Anterior cingulate cortex (tissue), 58 donors: ENCODE results near the gene SLC24A3.

Source experiments
- DNase-seq, 58 donors: peaks; one replicate each; lab custom pipeline; 2025; lab: John Stamatoyannopoulos, UW

The SLC24A3 gene

DNA sequence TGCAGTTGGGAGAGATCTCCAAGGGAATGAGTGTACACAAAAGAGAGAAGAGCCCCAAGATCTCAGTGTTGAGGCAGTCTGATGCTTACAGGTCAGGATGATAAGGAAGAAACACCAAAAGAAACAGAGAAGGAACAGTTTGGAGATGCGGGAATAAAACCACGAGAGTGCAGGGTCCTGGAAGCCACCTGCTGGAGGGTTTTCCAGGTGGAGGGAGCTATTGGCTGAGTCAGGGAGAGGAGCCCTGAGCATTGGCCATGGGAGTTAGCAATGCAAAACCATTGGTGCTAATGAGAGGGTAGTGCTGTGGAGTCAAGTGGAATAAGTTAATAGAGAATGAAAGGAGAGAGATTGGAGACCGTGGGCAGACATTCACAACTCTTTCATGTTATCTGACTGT, 506.4 kb downstream of the SLC24A3 start:
- no peak for DNase-seq

DNA sequence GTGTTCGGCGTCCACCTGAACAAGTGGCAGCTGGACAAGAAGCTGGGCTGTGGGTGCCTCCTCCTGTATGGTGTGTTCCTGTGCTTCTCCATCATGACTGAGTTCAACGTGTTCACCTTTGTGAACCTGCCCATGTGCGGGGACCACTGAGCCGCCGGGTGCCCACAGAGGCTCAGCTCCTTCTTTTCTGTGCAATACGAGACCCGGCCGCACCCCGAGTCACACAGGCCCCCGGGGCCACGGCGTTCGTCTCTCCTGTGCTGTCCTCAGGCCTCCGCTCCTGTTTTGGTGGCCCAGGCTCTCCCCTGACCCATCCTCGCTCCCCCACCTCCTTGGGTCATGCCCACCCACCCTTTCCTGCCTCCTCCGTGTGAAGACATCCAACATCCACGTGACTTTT, 508.5 kb downstream of the SLC24A3 start:
- no peak for DNase-seq

DNA sequence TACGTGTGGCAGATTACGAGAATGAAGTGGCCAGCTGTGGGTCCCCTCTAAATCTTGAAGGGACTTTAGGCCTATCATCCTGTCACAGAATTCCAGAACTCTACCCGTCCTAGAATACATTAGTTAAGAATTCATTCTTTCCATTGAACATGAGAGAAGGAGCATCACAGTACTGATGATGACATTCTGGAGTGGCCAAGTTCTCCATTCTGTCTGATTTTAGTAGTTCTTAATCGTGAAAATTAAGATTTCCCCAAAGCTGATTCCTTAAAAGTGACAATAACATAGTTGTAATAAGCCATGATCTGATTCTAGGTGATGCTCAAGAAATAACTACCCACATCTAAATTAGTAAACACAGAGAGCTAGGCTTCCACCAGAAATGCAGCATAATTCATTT, 510.6 kb downstream of the SLC24A3 start:
- no peak for DNase-seq

DNA sequence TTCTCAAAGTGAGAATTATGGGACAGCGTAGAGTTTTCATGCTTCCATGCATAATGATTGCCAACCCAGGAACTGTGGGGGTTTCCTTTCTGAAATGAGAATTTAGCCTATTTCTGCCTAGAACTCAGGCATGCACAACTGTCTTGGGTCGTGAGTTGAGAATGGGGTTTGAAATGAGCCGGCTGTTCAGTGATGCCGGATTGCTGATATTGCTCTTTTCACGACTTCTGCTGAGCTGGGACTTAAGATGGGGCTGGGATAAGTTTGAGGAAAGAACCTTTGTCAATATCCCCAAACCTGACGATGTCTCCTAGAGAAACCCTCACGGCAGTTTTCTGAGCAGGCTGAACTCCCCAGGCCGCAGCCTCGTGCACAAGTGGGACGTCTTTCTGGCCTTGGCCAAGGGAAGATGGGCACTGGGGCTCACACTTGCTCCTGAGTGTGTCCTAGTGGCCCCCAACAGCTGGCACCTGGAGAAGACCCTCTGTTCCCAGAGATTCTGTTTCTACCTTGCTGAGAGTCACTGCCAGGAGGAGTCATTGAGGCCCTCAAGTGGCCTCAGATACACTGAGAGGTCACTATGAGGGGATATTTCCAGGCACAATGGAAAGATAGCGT, 511.5 kb downstream of the SLC24A3 start:
- DNase-seq: no peak

DNA sequence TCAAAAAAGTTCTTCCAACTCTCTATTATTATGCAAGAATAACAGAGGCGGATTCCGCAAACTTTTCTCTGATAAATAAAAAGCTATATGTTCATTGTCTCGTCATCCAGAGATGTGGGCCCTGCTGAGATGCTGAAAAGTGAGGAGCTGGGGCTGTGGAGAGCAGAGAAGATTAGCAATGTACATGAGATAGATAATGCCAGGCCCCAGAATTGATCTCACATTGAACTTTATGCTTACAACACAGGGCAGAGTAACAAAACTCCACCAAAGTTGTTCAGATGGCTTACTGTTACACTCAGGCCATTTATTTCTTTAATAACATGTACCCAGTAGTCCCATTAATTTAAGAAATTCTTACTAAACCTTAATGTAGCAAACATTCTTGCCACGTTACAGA, 512.9 kb downstream of the SLC24A3 start:
- DNase-seq: no peak

DNA sequence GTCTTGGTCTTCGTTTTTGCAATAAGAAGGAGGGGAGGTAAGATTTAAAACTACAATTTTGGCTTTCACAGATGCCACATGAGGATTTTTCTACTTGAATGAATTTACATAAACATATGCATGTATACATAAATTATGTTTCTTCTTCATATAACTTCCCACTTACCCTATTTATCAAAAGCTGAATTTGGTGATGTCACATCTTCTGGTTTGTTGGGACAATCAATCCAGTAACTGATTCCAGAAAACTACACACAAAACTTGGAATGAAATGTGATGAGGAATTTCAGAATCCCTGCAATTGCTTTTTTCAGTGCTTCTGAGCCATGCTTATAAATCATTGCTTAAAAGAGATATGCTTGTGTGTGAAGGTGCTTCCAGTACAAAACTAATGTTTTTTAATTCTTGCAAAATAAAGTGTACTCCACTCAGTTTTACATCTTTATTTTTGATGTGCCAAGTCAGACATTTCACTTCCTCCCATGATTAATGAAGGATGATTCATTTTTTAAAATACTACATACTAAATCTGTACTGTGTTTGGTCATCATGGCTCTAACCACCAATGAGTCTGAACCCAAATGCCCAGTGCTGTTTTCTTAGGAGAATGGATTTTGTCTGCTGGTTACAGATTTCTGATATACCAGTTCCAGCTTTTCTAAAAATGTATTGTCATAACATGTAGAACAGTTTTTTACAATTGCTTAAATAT, 513.5 kb downstream of the SLC24A3 start:
- DNase-seq: no peak

DNA sequence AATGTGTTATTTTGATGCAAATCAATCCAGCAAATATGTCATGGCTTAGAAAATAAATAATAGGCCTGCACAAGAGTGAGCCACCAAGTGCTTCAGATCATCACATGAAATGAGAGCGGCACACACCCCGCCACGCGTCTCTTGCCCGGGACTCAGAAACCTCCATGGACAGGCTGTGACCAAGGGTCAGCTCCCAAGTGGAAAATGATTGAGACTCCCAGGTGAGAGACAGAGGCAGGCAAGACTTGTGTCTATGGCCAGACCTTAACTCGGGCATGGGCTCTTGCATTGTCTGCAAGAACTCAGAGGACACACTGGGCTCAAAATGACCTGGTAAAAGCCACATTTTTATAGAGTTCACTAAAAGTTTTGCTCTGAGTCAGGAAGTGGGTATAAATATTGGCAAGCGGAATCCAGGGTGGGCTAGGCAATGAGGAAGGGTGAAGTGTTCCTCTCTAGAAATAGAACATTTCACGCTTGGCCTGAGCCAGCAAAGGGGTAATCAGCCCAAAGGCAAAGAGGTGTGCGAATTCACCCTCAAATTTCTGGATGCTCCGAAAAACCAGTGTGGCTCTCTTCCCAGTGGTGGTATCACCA, 514.9 kb downstream of the SLC24A3 start:
- DNase-seq: no peak

DNA sequence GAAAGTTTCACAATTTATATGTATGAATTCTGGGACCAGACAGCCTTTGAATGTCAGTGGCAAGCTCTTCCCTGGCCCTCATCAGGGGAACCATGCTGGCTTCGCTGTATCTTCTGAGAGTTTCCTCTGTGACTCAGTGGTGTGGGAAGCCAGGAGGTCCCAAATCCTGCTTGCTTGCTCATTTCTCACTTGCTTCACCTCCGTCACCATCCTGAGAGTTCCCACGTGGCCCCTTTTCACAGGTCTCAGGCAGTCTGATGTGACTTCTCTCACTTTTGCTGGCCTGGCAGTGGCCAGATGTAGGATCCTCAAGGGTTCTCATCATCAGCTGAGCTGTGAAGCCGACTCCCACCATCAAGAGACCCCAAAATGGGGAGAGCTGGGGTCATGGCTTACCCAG, 517.2 kb downstream of the SLC24A3 start:
- no peak for DNase-seq

DNA sequence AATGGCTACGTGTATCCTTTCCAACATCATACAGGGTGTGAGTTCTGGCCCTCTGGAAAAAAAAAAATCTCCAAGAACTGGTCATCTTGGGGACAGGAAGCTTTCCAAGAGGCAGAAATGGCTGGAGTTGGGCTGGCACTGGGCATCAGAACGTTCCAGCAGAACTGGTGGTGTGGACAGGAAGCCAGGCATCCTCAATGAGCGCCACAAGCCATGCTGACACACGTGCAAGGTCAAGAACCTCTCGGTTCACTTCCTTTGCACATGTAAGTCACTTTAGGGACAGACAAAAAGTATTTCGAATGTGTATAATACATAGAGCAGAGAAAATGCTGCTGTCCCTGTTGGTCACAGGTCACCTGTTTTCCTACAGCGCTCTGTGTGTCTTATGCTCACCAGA, 518.3 kb downstream of the SLC24A3 start:
- DNase-seq: no peak

DNA sequence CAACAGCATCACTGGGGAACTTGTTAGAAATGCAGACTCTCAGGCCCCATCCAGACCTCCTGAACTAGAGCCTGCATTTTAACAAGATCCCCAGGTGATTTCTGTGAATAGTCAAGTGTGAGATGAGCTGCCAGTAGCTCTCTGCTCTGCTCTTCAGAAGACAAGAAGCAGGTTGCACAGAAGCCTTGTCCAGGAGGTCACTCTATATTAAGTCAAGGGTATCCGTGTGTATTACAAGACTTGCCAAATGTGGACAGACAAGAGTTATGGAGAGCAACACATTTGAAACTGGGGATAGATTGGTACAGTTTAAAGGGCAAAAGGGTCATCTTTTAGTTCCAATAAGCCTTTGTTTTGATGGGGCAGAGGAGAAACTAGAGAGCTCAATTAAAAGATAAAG, 522.4 kb downstream of the SLC24A3 start:
- no peak for DNase-seq

DNA sequence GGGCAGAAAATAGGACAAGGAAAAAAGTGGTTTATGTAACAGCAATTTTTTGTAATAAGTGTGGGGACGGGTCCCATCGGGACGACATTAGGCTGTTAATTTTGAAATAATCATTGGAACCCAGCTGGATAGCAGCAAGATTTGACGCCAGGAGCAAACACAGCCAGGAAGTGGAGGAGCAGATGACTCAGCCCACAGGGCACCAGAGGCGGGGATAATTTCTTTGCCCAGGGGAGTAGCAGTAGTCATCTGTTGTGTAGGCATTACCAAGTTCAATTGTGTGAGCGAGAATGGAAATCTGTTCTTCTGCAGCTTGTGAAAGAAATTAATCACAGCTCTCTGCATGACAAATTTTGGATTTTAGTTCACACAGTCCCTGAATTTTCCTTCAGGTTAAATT, 523.0 kb downstream of the SLC24A3 start:
- peak in 37 of 58 donors; percentile 1 to 77 (median 24) for DNase-seq

DNA sequence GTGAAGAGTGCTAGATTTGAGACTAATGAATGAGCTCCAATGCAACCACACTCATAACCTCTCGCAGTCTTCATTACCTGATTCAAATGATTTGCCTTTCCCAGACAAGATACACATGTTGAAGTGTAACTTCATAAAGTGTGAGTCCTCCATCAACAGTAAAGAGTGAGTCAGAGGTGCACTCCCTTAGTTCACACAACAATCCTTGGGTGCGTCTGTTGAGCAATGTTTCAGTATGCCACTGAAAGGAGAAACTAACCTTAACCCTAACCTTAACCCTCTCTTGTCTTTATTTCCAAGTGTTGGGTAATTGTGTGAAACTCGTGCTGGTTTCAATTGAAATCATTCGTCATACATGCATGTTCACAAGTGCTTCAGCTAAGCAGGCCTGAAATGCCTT, 524.6 kb downstream of the SLC24A3 start:
- DNase-seq: no peak

DNA sequence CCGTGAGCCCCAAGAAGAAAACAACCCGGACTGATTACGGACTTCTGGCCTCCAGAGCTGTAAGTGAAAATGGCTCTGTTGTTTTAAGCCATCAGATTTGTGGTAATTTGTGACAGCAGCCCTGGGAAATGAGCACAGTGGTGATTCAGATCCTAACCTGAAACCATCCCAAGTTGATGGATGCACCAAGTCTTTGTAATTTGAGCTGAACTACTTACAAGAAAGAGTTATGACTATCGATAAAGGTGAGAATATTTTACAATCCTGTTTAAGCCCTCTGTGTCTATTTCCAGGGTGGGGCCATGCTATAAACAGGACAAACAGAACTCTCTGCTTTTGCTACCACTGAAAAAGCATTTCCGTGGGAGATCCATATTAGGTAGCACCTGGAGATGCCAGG, 526.5 kb downstream of the SLC24A3 start:
- no peak for DNase-seq

DNA sequence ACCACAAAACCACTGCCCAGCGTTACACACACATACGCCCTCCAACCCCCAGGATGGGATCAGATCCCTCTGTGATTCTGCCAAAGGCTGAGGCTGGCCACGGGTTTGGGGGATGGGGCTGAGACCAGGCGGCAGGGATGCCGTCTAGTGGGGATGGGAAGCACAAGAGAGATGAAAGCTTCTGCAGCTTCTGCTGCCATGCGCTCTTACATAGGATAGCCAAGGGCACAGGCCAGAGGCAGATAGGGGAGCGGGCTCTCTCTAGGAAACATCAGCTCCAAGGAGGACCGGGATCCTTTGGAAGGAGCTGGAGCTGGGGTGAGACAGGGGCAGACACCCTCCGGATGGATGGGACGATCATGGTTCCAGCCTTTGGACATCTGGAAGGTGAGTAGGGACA, 526.9 kb downstream of the SLC24A3 start:
- no peak for DNase-seq

DNA sequence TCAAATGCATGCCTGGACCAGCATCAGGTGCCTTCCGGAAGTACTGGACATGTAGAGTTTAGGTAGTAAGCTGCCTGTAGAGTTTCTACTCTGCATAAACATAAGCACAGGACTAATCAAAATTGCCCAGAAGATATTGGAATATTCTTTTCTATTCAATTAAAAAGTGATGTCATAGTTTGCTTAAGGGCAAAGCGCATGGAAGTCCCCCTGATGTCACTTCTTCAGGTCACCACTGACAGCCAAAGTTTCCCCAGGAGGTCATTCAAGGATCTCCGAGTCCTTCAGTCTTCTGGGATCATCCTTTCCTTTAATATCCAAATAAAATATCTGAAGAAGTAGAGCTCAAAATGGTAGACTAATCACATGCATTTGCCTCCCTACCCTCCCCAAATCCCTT, 528.1 kb downstream of the SLC24A3 start:
- no peak for DNase-seq

DNA sequence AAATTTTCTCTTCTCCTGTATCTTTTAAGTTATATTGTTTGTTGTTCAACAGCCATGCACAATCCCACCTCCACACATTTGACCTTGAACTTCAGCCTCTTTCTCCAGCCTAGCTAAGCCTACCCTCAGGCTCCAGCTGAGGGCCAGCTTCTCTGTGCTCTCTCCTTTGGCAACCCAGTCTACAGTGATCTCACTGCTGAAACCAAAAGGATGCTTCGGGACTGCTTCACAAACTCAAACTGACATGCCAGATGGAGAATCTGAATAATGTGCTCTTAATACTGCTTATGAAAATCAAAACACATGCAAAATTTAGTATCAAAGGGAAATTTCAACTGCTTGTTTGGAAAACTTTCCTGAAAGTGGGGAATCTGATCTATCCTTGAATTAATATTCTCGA, 529.5 kb downstream of the SLC24A3 start:
- no peak for DNase-seq

DNA sequence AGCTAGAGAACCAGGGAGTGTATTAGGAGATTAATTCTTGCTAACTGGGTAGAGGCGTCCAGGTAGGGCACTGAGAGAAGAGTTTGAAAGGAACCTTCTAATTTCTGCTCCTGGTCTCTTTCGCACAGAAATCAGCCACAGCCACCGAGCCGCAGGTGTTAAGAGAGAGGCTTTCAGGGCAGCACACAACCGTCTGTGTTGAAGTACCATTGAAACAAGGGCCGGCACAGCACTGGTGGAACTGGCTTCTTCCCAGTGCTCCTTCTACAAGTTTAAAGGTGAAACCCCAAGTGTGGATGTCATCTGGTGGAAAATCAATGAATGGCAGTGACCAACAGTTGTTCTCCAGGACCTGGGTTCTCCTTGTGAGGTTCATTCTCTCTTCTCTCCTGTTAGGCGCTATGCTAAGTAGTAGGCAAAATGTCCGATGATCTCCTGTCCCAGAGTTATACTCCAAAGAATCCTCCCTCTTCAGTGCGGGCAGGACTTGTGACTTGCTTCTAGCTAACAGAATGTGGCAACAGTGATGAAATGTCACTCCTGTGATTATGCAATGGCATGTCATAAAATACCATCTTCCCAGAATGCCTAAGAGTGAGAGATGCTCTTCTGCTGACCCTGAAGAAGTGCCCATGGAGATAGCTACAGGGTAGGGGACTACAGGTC, 530.7 kb downstream of the SLC24A3 start:
- DNase-seq: no peak

DNA sequence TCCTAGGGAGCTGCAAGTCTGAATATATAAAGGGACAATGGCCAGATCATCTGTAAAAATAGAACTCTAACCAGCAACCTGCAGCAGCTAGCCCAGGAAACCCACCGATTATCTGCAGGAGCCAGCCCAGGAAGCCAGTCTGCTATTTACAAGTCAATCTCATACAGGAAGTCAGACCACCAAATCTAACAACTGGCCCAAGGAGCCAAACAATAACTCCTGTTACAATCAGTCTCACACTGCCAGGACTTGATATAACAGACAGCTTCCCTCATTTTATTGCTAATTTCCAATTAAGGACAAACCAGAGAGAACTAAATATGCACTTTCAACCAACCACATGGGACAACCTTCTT, 531.2 kb downstream of the SLC24A3 start:
- no peak for DNase-seq

DNA sequence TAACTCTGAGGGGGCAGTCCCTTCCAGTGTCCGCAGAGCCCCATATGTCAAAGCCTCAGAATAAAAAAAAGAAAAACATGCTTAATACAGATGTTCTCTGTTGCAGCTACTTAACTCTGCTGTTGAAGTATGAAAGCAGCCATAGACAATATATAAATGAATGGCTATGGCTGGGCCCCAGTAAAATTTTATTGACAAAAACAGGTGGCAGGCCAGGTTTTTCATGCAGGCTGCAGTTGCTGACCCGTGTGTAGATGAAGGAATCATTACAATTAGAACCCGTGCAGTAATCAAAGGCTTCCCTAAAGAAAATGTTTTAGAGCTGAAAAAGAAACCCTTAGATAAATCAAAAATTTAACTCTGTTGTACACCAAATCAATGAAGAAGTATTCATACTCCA, 532.7 kb downstream of the SLC24A3 start:
- no peak for DNase-seq

DNA sequence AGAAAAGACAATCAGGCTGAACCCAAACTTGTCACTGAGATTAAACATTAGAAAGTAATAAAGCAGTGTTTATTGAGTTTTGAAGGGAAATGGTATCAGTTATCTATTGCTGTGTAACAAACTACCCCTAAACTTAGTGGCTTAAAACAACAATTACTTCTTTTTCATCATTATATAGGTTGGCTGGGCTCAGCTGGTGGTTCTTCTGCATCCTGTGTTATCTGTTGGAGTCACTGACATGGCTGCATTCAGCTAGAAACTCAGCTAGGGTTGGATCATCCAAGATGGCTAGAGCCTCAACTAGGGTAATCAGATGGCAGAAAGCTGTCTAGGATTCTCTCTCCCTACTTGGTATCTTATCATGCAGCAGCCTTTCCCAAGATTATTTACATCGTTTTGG, 533.1 kb downstream of the SLC24A3 start:
- no peak for DNase-seq

DNA sequence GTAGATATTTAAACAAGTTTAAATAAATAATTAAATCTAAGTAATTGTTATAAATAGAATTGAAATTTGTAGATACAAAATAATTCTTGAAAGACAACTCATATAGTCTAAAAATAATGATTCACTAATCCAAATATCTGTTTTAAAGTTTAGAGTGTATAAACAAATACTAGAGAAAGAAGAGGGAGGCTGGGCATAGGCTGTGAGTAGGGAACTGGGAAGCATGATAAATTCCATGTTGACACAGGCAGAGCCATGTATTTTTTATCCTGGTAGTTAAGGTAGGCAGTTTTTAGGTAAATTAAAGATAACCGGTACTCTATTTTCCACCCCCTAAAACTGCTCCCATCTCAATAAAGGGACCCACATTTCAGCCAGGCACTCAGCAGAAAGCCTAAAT, 534.0 kb downstream of the SLC24A3 start:
- no peak for DNase-seq

DNA sequence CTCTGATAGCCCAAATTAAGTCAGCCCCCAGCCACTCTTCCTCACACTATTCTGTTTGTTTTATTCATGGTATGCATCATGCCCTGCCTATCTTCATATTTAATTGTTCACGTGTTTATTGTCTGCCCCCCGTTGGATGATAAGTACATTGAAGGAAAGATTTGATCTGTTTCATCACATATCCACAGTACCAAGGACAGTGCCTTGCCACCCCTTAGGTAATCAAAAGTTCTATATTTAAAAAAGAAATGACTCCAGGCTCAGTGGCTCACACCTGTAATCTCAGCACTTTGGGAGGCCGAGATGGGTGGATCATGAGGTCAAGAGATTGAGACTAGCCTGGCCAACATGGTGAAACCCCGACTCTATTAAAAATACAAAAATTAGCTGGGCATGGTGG, 535.5 kb downstream of the SLC24A3 start:
- no peak for DNase-seq
